ENCODE results near the gene DMRT1.

The DMRT1 gene

DNA sequence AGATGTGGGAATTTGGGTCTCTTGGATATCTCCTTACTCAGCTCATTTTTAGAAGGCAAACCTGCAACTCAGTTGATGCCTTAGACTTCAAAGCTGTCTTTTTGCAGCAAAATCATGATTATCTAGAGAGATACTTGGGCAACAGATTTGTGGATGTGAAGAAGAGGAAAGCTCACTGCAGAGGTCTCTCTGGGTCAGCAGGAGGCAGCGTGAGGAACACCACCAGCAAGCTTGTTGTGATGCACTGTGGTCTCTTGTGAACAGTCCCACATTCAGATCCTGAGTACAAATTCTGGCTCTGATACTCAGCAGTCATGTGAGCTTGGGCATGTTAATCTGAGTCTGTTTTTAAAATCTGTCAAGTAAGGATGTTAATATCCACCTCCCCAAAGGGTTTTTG, 108.6 kb downstream of the DMRT1 start:
- no peak for ATAC-seq
- no peak for TF ChIP-seq TCF4 (CRISPR knock-in tag; IDR thresholded peaks at IDR 0.05; ENCODE audit: borderline replicate concordance)
- TF ChIP-seq RARB (CRISPR knock-in tag; IDR thresholded peaks at IDR 0.05) = no peak
- no peak for TF ChIP-seq ISL1 (CRISPR knock-in tag; IDR thresholded peaks at IDR 0.05)
- TF ChIP-seq ZFP30 (CRISPR knock-in tag; IDR thresholded peaks at IDR 0.05) = no peak
- no peak for TF ChIP-seq ZNF565 (CRISPR knock-in tag; conservative IDR thresholded peaks at IDR 0.05; ENCODE audit: low read depth)
- TF ChIP-seq, protein P1, sequence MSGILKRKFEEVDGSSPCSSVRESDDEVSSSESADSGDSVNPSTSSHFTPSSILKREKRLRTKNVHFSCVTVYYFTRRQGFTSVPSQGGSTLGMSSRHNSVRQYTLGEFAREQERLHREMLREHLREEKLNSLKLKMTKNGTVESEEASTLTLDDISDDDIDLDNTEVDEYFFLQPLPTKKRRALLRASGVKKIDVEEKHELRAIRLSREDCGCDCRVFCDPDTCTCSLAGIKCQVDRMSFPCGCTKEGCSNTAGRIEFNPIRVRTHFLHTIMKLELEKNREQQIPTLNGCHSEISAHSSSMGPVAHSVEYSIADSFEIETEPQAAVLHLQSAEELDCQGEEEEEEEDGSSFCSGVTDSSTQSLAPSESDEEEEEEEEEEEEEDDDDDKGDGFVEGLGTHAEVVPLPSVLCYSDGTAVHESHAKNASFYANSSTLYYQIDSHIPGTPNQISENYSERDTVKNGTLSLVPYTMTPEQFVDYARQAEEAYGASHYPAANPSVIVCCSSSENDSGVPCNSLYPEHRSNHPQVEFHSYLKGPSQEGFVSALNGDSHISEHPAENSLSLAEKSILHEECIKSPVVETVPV (CRISPR knock-in tag; IDR thresholded peaks at IDR 0.05) = no peak
- TF ChIP-seq ZFP3 (CRISPR knock-in tag; IDR thresholded peaks at IDR 0.05) = no peak
- TF ChIP-seq OSR1 (CRISPR knock-in tag; IDR thresholded peaks at IDR 0.05) = no peak
- TF ChIP-seq, protein P2, sequence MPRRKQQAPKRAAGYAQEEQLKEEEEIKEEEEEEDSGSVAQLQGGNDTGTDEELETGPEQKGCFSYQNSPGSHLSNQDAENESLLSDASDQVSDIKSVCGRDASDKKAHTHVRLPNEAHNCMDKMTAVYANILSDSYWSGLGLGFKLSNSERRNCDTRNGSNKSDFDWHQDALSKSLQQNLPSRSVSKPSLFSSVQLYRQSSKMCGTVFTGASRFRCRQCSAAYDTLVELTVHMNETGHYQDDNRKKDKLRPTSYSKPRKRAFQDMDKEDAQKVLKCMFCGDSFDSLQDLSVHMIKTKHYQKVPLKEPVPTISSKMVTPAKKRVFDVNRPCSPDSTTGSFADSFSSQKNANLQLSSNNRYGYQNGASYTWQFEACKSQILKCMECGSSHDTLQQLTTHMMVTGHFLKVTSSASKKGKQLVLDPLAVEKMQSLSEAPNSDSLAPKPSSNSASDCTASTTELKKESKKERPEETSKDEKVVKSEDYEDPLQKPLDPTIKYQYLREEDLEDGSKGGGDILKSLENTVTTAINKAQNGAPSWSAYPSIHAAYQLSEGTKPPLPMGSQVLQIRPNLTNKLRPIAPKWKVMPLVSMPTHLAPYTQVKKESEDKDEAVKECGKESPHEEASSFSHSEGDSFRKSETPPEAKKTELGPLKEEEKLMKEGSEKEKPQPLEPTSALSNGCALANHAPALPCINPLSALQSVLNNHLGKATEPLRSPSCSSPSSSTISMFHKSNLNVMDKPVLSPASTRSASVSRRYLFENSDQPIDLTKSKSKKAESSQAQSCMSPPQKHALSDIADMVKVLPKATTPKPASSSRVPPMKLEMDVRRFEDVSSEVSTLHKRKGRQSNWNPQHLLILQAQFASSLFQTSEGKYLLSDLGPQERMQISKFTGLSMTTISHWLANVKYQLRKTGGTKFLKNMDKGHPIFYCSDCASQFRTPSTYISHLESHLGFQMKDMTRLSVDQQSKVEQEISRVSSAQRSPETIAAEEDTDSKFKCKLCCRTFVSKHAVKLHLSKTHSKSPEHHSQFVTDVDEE (CRISPR knock-in tag; IDR thresholded peaks at IDR 0.05) = no peak
- no peak for TF ChIP-seq ZC3H10 (CRISPR knock-in tag; IDR thresholded peaks at IDR 0.05)
- no peak for TF ChIP-seq ARNTL (CRISPR knock-in tag; IDR thresholded peaks at IDR 0.05; ENCODE audit: borderline replicate concordance, low read depth)
- no peak for TF ChIP-seq ESRRG (CRISPR knock-in tag; IDR thresholded peaks at IDR 0.05)
- TF ChIP-seq, protein P3, sequence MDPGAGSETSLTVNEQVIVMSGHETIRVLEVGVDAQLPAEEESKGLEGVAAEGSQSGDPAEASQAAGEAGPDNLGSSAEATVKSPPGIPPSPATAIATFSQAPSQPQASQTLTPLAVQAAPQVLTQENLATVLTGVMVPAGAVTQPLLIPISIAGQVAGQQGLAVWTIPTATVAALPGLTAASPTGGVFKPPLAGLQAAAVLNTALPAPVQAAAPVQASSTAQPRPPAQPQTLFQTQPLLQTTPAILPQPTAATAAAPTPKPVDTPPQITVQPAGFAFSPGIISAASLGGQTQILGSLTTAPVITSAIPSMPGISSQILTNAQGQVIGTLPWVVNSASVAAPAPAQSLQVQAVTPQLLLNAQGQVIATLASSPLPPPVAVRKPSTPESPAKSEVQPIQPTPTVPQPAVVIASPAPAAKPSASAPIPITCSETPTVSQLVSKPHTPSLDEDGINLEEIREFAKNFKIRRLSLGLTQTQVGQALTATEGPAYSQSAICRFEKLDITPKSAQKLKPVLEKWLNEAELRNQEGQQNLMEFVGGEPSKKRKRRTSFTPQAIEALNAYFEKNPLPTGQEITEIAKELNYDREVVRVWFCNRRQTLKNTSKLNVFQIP (CRISPR knock-in tag; IDR thresholded peaks at IDR 0.05; ENCODE audit: borderline replicate concordance, low read depth) = no peak
- no peak for TF ChIP-seq GLIS3 (CRISPR knock-in tag; IDR thresholded peaks at IDR 0.05)
- no peak for TF ChIP-seq PPARA (CRISPR knock-in tag; IDR thresholded peaks at IDR 0.05; ENCODE audit: borderline replicate concordance)
- TF ChIP-seq BACH2 (CRISPR knock-in tag; IDR thresholded peaks at IDR 0.05; ENCODE audit: borderline replicate concordance) = no peak
- no peak for TF ChIP-seq CSDC2 (CRISPR knock-in tag; IDR thresholded peaks at IDR 0.05)
- TF ChIP-seq, protein P4, sequence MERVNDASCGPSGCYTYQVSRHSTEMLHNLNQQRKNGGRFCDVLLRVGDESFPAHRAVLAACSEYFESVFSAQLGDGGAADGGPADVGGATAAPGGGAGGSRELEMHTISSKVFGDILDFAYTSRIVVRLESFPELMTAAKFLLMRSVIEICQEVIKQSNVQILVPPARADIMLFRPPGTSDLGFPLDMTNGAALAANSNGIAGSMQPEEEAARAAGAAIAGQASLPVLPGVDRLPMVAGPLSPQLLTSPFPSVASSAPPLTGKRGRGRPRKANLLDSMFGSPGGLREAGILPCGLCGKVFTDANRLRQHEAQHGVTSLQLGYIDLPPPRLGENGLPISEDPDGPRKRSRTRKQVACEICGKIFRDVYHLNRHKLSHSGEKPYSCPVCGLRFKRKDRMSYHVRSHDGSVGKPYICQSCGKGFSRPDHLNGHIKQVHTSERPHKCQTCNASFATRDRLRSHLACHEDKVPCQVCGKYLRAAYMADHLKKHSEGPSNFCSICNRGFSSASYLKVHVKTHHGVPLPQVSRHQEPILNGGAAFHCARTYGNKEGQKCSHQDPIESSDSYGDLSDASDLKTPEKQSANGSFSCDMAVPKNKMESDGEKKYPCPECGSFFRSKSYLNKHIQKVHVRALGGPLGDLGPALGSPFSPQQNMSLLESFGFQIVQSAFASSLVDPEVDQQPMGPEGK (CRISPR knock-in tag; IDR thresholded peaks at IDR 0.05; ENCODE audit: borderline replicate concordance) = no peak
- no peak for TF ChIP-seq ZNF70 (CRISPR knock-in tag; IDR thresholded peaks at IDR 0.05)

DNA sequence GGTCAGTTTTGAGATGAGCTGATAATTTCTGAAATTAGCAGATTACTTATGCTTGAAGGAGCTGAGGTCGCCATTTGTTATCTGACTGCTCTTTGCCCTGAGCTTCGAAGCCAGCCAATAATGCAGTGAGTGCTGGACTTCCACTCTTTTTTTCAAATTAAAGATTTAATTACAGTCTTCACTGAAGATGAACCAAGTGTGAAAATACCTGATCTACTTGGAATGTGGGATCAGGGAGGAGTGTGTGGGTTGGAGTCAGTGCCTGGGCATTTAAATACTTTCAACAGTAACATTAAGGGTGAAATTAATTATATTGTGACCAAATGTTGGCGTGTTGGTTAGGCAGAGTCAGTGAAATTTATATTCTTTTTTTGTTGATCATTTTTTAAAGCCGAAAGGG, 111.0 kb downstream of the DMRT1 start:
- no peak for TF ChIP-seq CSDC2 (CRISPR knock-in tag; IDR thresholded peaks at IDR 0.05)
- TF ChIP-seq SNAI2 (CRISPR knock-in tag; IDR thresholded peaks at IDR 0.05) = no peak
- no peak for TF ChIP-seq ISL1 (CRISPR knock-in tag; IDR thresholded peaks at IDR 0.05)
- no peak for TF ChIP-seq ZNF8 (CRISPR knock-in tag; IDR thresholded peaks at IDR 0.05)
- TF ChIP-seq PPARA (CRISPR knock-in tag; IDR thresholded peaks at IDR 0.05; ENCODE audit: borderline replicate concordance) = no peak
- no peak for TF ChIP-seq BACH2 (CRISPR knock-in tag; IDR thresholded peaks at IDR 0.05; ENCODE audit: borderline replicate concordance)
- TF ChIP-seq ZC3H10 (CRISPR knock-in tag; IDR thresholded peaks at IDR 0.05) = no peak
- no peak for TF ChIP-seq TCF4 (CRISPR knock-in tag; IDR thresholded peaks at IDR 0.05; ENCODE audit: borderline replicate concordance)
- TF ChIP-seq ESRRG (CRISPR knock-in tag; IDR thresholded peaks at IDR 0.05) = no peak
- TF ChIP-seq RARB (CRISPR knock-in tag; IDR thresholded peaks at IDR 0.05) = no peak
- TF ChIP-seq ZFP3 (CRISPR knock-in tag; IDR thresholded peaks at IDR 0.05) = no peak
- TF ChIP-seq, protein P1 (CRISPR knock-in tag; IDR thresholded peaks at IDR 0.05) = no peak
- no peak for TF ChIP-seq ZNF70 (CRISPR knock-in tag; IDR thresholded peaks at IDR 0.05)
- TF ChIP-seq ZNF565 (CRISPR knock-in tag; conservative IDR thresholded peaks at IDR 0.05; ENCODE audit: low read depth) = no peak
- TF ChIP-seq ARNTL (CRISPR knock-in tag; IDR thresholded peaks at IDR 0.05; ENCODE audit: borderline replicate concordance, low read depth) = no peak
- TF ChIP-seq, protein P3 (CRISPR knock-in tag; IDR thresholded peaks at IDR 0.05; ENCODE audit: borderline replicate concordance, low read depth) = no peak
- TF ChIP-seq, protein P4 (CRISPR knock-in tag; IDR thresholded peaks at IDR 0.05; ENCODE audit: borderline replicate concordance) = no peak
- no peak for TF ChIP-seq OSR1 (CRISPR knock-in tag; IDR thresholded peaks at IDR 0.05)
- TF ChIP-seq, protein P5, sequence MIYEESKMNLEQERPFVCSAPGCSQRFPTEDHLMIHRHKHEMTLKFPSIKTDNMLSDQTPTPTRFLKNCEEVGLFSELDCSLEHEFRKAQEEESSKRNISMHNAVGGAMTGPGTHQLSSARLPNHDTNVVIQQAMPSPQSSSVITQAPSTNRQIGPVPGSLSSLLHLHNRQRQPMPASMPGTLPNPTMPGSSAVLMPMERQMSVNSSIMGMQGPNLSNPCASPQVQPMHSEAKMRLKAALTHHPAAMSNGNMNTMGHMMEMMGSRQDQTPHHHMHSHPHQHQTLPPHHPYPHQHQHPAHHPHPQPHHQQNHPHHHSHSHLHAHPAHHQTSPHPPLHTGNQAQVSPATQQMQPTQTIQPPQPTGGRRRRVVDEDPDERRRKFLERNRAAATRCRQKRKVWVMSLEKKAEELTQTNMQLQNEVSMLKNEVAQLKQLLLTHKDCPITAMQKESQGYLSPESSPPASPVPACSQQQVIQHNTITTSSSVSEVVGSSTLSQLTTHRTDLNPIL (CRISPR knock-in tag; IDR thresholded peaks at IDR 0.05; ENCODE audit: low read depth) = no peak
- no peak for ATAC-seq
